GM13976 (cell line): ENCODE data around the gene COPB2.

Experiments
- DNase-seq: peaks from one replicate; pipeline ENCODE4 v3.0.0; 2012; ENCODE audit warnings: low spot score
- CTCF ChIP-seq: IDR thresholded peaks from 2 replicates; pipeline ENCODE4 v1.5.1; 2012; ENCODE audit warnings: borderline replicate concordance, mild to moderate bottlenecking; ENCODE audit not compliant: insufficient read depth; ENCODE audit errors: extremely low read depth, missing control alignments, control extremely low read depth
- in situ Hi-C: fragments of 300-500 bp; cut with MboI; formaldehyde crosslinking; loops from one replicate; pipeline ENCODE4 v1.12.0; 2022; ENCODE audit warnings: low sequenced_read_pairs, mixed read lengths, inconsistent platforms; ENCODE audit not compliant: unreplicated experiment

COPB2 gene

GRCh38 chr3:139312416-139312815, 77.0 kb downstream of the COPB2 start:
- TF ChIP-seq CTCF = no peak
- in situ Hi-C loops = loop anchor here (10.0 kb wide), 1 partner anchor 378 kb away; no protein-coding TSS in a partner anchor
- no peak for DNase-seq

- in situ Hi-C loops = loop anchor here (10.0 kb wide), 1 partner anchor 377 kb away; no protein-coding TSS in a partner anchor
- no peak for DNase-seq
- no peak for TF ChIP-seq CTCF
Measured at GRCh38 chr3:139311557-139311956, 77.9 kb downstream of the COPB2 start.

DNA sequence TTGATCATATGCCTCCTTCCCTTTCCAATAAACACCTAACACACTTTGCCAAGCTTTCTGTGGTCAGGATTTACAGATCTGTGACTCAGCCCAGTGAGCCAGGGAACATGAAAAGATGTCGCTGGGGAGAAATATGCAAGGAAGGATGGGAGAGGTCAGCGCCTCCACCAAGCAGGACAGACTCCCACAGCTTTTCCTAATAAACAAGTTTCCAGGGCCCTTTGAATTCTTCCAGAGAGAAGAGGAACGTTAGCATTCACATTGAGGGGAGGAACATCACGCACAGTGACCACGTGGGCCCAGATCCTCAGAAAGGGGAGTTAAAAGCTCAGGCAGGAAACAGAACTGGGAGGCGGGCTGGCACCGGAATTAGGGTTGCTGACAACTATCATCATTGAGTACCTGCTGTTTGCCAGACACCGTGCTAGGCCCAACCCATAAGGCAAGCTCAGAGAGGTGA, 78.9 kb downstream of the COPB2 start:
- TF ChIP-seq CTCF = no peak
- in situ Hi-C loops = loop anchor here (10.0 kb wide), 1 partner anchor 376 kb away; no protein-coding TSS in a partner anchor
- no peak for DNase-seq

GRCh38 chr3:139309880-139310279, 79.6 kb downstream of the COPB2 start:
- no peak for TF ChIP-seq CTCF
- in situ Hi-C loops = loop anchor here (10.0 kb wide), 1 partner anchor 375 kb away; no protein-coding TSS in a partner anchor
- DNase-seq = no peak

DNA sequence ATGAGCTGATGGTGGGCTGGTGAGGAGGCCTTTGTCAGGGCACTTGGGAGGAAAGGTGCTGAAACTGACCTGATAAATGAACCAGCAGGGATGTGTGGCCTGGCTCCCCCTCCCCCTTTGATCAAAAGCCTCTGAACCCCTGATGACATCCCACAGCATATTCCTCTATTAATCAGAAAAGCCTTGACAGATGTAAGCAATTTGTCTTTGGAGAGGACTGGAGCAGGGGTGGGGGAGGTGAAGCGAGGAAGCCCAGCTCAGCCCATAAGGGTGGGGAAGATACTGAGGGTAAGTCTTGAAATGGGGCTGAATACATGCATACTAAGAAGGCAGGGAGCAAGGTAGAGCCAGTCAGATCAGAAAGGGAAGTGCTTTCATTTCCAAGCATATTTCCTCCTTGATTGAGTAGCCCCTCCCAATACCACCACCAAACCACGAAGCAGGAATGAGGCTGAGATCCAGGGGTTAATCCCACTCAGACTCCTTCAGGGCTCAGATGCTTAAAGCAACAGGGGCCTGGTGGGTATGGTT, 80.3 kb downstream of the COPB2 start:
- no peak for TF ChIP-seq CTCF
- DNase-seq = no peak
- in situ Hi-C loops = no loop called here

DNA sequence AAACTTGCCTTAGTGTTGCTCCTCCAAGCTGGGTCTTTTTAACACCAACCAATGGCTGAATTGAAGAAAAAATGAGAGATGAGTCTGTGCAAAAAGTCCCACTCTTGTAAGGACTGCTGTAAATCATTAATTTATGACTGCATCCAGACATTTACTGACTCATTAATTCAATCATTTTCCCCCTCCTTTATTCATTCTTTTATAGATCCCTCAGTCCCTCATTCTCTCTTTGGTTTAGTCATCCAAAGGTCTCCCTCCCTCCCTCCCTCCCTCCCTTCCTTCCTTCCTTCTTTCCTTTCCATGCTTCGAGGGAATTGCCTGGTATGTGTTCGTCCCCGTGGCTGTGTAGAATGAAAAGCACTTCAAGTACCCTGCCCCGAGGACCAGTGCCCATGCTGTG, 80.9 kb downstream of the COPB2 start:
- TF ChIP-seq CTCF = no peak
- in situ Hi-C loops = no loop called here
- DNase-seq = no peak
